EH (cell line): ENCODE data around the gene UBR2.
"Not testable (repeated sequence)": the region's sequence is repeated elsewhere in the genome, so short reads cannot be mapped to it uniquely, and the experiment has no call there.

Experiments
- DNase-seq: peaks from one replicate; pipeline ENCODE4 v3.0.0-alpha.2; 2015; ENCODE audit warnings: low read depth

The UBR2 gene

GRCh38 chr6:42555477-42556457 lies 8.1 kb upstream of the UBR2 start:
- peak; percentile 54 for DNase-seq

- peak; percentile 57 for DNase-seq
Observed at GRCh38 chr6:42556462-42556861, 7.4 kb upstream of the UBR2 start.

- DNase-seq: not testable (repeated sequence)
Observed at GRCh38 chr6:42559276-42559675, 4.6 kb upstream of the UBR2 start.

- DNase-seq: no peak
Observed at GRCh38 chr6:42561986-42562385, 1.8 kb upstream of the UBR2 start.

- DNase-seq: no peak
Observed at GRCh38 chr6:42562788-42563405, 932 bp upstream of the UBR2 start.

GRCh38 chr6:42564506-42564825 lies 637 bp downstream of the UBR2 start:
- no peak for DNase-seq

GRCh38 chr6:42565823-42566613 lies 2.2 kb downstream of the UBR2 start:
- DNase-seq: peak; percentile 15

GRCh38 chr6:42566614-42567208 lies 2.9 kb downstream of the UBR2 start:
- DNase-seq: no peak

GRCh38 chr6:42567237-42567636 lies 3.4 kb downstream of the UBR2 start:
- not testable (repeated sequence) for DNase-seq

- peak; percentile 98 for DNase-seq
Observed at GRCh38 chr6:42569102-42570028, 5.5 kb downstream of the UBR2 start.

GRCh38 chr6:42571611-42572342 lies 7.9 kb downstream of the UBR2 start:
- peak; percentile 3 for DNase-seq

- no peak for DNase-seq
Observed at GRCh38 chr6:42572523-42572922, 8.7 kb downstream of the UBR2 start.

- DNase-seq: not testable (repeated sequence)
Observed at GRCh38 chr6:42576538-42576937, 12.7 kb downstream of the UBR2 start.

GRCh38 chr6:42598300-42598699 lies 34.5 kb downstream of the UBR2 start:
- no peak for DNase-seq

- no peak for DNase-seq
Observed at GRCh38 chr6:42599558-42599957, 35.7 kb downstream of the UBR2 start.

GRCh38 chr6:42604150-42604549 lies 40.3 kb downstream of the UBR2 start:
- no peak for DNase-seq

GRCh38 chr6:42604699-42605098 lies 40.9 kb downstream of the UBR2 start:
- DNase-seq: not testable (repeated sequence)

GRCh38 chr6:42610416-42610815 lies 46.6 kb downstream of the UBR2 start:
- no peak for DNase-seq

- DNase-seq: no peak
Observed at GRCh38 chr6:42615518-42615917, 51.7 kb downstream of the UBR2 start.

GRCh38 chr6:42616716-42617115 lies 52.9 kb downstream of the UBR2 start:
- peak; percentile 13 for DNase-seq
